Activated CD4-positive, alpha-beta T cell treated with anti-CD3 and anti-CD28 coated beads, Interleukin-2, amount 50 U/mL, for 4 hours (primary cell): ENCODE results near the gene NTNG2.

Source experiments
- DNase-seq, 2 experiments: peaks; one replicate each; pipeline ENCODE4 v3.0.0-alpha.2; 2020

NTNG2 gene

GRCh38 chr9:132268725-132269352 is 107.0 kb downstream of the NTNG2 start:
- peak; percentile 64 to 70 for DNase-seq

GRCh38 chr9:132269704-132270516 is 108.1 kb downstream of the NTNG2 start:
- DNase-seq = peak; percentile 40 to 52

- no peak for DNase-seq
Measured at GRCh38 chr9:132274861-132275260, 113.0 kb downstream of the NTNG2 start.

GRCh38 chr9:132283165-132283564 is 121.3 kb downstream of the NTNG2 start:
- no peak for DNase-seq

GRCh38 chr9:132283863-132284262 is 122.0 kb downstream of the NTNG2 start:
- DNase-seq = no peak

GRCh38 chr9:132287256-132287760 is 125.5 kb downstream of the NTNG2 start:
- no peak for DNase-seq

- no peak for DNase-seq
Measured at GRCh38 chr9:132288361-132288760, 126.5 kb downstream of the NTNG2 start.

- DNase-seq = no peak
Measured at GRCh38 chr9:132288966-132289365, 127.1 kb downstream of the NTNG2 start.

- no peak for DNase-seq
Measured at GRCh38 chr9:132293145-132293721, 131.4 kb downstream of the NTNG2 start.
